Smooth muscle cell (in vitro differentiated cells): ENCODE data around the gene UTS2R. TPM values are rescaled to one million over a fixed set of nuclear protein-coding genes. Genes with fewer than 3 reads are reported as not detected.
A peak's percentile ranks its signal among the peaks of the same experiment; 100 is the strongest.

Experiments used
- DNase-seq: peaks from one replicate; lab custom pipeline; 2025; ENCODE audit not compliant: unreplicated experiment; lab: John Stamatoyannopoulos, UW
- H2AFZ ChIP-seq: fragments of 200-600 bp; sonication (generic); 2 replicates; pipeline ENCODE4 v1.6.0; 2016; ENCODE audit warnings: antibody characterized with exemption, low read depth, mild to moderate bottlenecking
- H3F3A ChIP-seq: fragments of 200-600 bp; sonication (generic); 2 replicates; pipeline ENCODE4 v1.6.0; 2017; ENCODE audit warnings: antibody characterized with exemption, low read depth
- H3K27ac ChIP-seq: fragments of 200-600 bp; sonication (generic); 2 replicates; pipeline ENCODE4 v1.5.1; 2016; ENCODE audit warnings: low read depth, mild to moderate bottlenecking
- H3K27me3 ChIP-seq: fragments of 200-600 bp; sonication (generic); 2 replicates; pipeline ENCODE4 v1.6.1; 2016; ENCODE audit warnings: low read depth, mild to moderate bottlenecking
- H3K36me3 ChIP-seq: fragments of 200-600 bp; sonication (generic); 2 replicates; pipeline ENCODE4 v1.5.1; 2016; ENCODE audit warnings: low read depth
- H3K4me1 ChIP-seq: fragments of 200-600 bp; sonication (generic); 2 replicates; pipeline ENCODE4 v1.5.1; 2016; ENCODE audit warnings: low read depth
- H3K4me2 ChIP-seq: fragments of 200-600 bp; sonication (generic); 2 replicates; pipeline ENCODE4 v1.6.0; 2016; ENCODE audit warnings: mild to moderate bottlenecking
- H3K4me3 ChIP-seq: fragments of 200-600 bp; sonication (generic); 2 replicates; pipeline ENCODE4 v1.5.1; 2016; ENCODE audit warnings: mild to moderate bottlenecking
- H3K79me2 ChIP-seq: fragments of 200-600 bp; sonication (generic); 2 replicates; pipeline ENCODE4 v1.6.0; 2016; ENCODE audit warnings: low read depth, mild to moderate bottlenecking
- H3K9ac ChIP-seq: fragments of 200-600 bp; sonication (generic); 2 replicates; pipeline ENCODE4 v1.6.0; 2016; ENCODE audit warnings: low read depth
- H3K9me3 ChIP-seq: fragments of 200-600 bp; sonication (generic); replicated peaks from 2 replicates; pipeline ENCODE4 v1.5.1; 2016; ENCODE audit warnings: low read depth
- H4K20me1 ChIP-seq: fragments of 200-600 bp; sonication (generic); 2 replicates; pipeline ENCODE4 v1.6.0; 2016; ENCODE audit warnings: low read depth
- CTCF ChIP-seq: fragments of 200-600 bp; sonication (generic); IDR thresholded peaks from 2 replicates; pipeline ENCODE4 v1.5.1; 2017; ENCODE audit warnings: borderline replicate concordance, mild to moderate bottlenecking, antibody characterized with exemption; ENCODE audit not compliant: insufficient read depth, poor library complexity, severe bottlenecking
- WGBS: methylation state at CpG from one replicate; pipeline ENCODE4 v1.1.7; 2016; ENCODE audit warnings: low lambda C conversion rate; 5-methylcytosine and 5-hydroxymethylcytosine counted together
- polyA plus RNA-seq: library from polyadenylated mRNA; unstranded; fragments of >200 nt; fragmentation: Nextera tagmentation; extraction: Ambion mirVana; gene quantifications from 2 replicates; pipeline ENCODE4 v1.2.1, GENCODE V29; 2016
- total RNA-seq: library from RNA; depleted of rRNA; stranded (reverse); fragments of >200 nt; gene quantifications from 2 replicates; pipeline ENCODE4 v1.2.3, GENCODE V29; 2014

The UTS2R gene
- not detected in 2 replicates for total RNA-seq
- 0.30 TPM in 1 of 2 replicates, not detected in the other for polyA plus RNA-seq

DNA sequence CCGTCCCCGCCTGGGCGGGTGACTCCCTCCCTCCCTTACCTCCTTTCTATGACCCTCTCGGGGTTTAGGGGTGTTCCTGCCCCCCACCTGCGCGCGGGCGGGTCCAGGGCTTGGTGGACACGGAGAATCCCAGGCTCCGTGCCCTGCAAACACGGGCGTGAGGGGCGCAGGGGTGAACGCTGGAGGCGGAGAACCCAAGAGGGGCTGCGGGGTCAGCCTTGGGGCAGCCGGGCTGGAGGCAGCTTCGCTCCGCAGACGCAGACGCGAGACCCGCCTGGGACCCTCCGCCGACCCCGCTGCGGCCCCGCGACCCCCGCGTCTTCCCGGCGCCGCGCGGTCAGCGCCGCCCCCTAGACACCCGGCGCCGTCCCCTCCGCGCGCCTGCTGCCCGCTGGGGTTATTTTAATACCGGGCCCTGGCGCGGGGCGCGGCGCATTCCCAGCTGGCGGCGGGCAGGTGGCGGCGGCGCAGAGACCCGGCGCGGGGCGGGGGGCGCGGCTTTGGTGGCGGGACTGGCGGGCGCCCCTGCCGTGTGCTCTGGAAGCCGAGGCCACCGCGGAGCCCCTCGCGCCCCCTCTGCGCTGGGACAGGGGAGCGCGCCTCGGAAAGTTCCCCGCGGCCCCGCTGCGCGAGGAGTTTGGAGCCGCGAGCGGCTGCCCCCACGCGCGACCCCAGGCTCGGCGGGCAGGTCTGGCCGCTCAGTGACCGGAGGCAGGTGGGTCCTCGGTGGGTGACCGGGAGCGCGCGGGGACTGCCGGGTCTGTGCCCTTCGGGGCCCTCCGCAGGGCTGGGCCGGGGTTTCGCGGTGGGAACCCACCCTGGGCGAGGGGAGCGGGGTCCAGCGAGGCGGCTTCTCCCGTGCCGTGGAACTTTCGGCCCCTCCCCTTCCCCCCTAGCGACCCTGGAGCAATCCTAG is at the start of gene UTS2R:
UTS2R (plus strand) TSS at position 433 of the 916 bp plus-strand sequence. CDS start 2,560 bp downstream, outside the sequence.
- Histone ChIP-seq H3K27ac (no peak within 1 kb of the TSS), H3K36me3 (no peaks in the 10 kb centered on the region), H3F3A (no peaks in the 10 kb centered on the region), H3K4me3 (peak within 1 kb of the TSS; percentile 5), H3K9me3 (no peaks in the 10 kb centered on the region), H2AFZ (no peak within 1 kb of the TSS), H3K4me2 (peak within 1 kb of the TSS; percentile 68), H3K4me1 (no peaks in the 10 kb centered on the region), H4K20me1 (no peaks in the 10 kb centered on the region), H3K27me3 (peaks cover 45% of the 10 kb centered on the region), H3K79me2 (no peaks in the 10 kb centered on the region), H3K9ac (no peak within 1 kb of the TSS)
- 19% methylated on average over 37 of the region's 109 CpGs for WGBS
- no peak for DNase-seq
- no peak for TF ChIP-seq CTCF

- H3F3A ChIP-seq = no peaks in the 10 kb centered on the region
- no peak overlapping the region for H3K4me3 ChIP-seq
- H3K79me2 ChIP-seq = no peaks in the 10 kb centered on the region
- WGBS = 94% methylated on average over 21 of the region's 21 CpGs
- H3K4me2 ChIP-seq = no peak overlapping the region
- no peak overlapping the region for H2AFZ ChIP-seq
- no peak overlapping the region for H3K9ac ChIP-seq
- no peak overlapping the region for H3K27ac ChIP-seq
- no peak for DNase-seq
- no peaks in the 10 kb centered on the region for H3K9me3 ChIP-seq
- H4K20me1 ChIP-seq = no peaks in the 10 kb centered on the region
- no peak for TF ChIP-seq CTCF
- peaks cover 4% of the 10 kb centered on the region for H3K27me3 ChIP-seq
- H3K36me3 ChIP-seq = no peaks in the 10 kb centered on the region
- H3K4me1 ChIP-seq = no peaks in the 10 kb centered on the region
Observed at GRCh38 chr17:82321947-82322466, 49.6 kb upstream of the UTS2R start.

- H3K9ac ChIP-seq = no peak overlapping the region
- H2AFZ ChIP-seq = no peak overlapping the region
- H3K27me3 ChIP-seq = peaks cover 4% of the 10 kb centered on the region
- no peak overlapping the region for H3K27ac ChIP-seq
- H3K36me3 ChIP-seq = no peaks in the 10 kb centered on the region
- WGBS = 88% methylated on average over 25 of the region's 28 CpGs
- no peaks in the 10 kb centered on the region for H3K4me1 ChIP-seq
- no peak overlapping the region for H3K4me2 ChIP-seq
- no peak for DNase-seq
- no peaks in the 10 kb centered on the region for H3F3A ChIP-seq
- no peaks in the 10 kb centered on the region for H3K9me3 ChIP-seq
- no peak for TF ChIP-seq CTCF
- H3K4me3 ChIP-seq = no peak overlapping the region
- H4K20me1 ChIP-seq = no peaks in the 10 kb centered on the region
- no peaks in the 10 kb centered on the region for H3K79me2 ChIP-seq
Observed at GRCh38 chr17:82322526-82323453, 48.8 kb upstream of the UTS2R start.
